Testis (tissue), 2 donors: ENCODE measurements around the gene SATB1.

Source experiments
- POLR2A ChIP-seq: fragments of 450-650 bp; IDR thresholded peaks from one replicate; pipeline ENCODE4 v1.6.1; 2017; ENCODE audit warnings: antibody characterized with exemption, mild to moderate bottlenecking, moderate library complexity
- TF ChIP-seq, protein P1 (sequence below), 3 experiments: fragments of 450-650 bp in 2 of 3; fragments of 200-600 bp in 1 of 3; sonication (generic) in 1 of 3; IDR thresholded peaks; one replicate each; pipeline ENCODE4 v1.5.1; 2016 to 2019; ENCODE audit warnings: antibody characterized with exemption in 3 of 3, mild to moderate bottlenecking in 2 of 3, moderate library complexity in 1 of 3

GRCh38 chr3:18426597-18427193 is 1.6 kb upstream of the SATB1 start:
- TF ChIP-seq, protein P1, sequence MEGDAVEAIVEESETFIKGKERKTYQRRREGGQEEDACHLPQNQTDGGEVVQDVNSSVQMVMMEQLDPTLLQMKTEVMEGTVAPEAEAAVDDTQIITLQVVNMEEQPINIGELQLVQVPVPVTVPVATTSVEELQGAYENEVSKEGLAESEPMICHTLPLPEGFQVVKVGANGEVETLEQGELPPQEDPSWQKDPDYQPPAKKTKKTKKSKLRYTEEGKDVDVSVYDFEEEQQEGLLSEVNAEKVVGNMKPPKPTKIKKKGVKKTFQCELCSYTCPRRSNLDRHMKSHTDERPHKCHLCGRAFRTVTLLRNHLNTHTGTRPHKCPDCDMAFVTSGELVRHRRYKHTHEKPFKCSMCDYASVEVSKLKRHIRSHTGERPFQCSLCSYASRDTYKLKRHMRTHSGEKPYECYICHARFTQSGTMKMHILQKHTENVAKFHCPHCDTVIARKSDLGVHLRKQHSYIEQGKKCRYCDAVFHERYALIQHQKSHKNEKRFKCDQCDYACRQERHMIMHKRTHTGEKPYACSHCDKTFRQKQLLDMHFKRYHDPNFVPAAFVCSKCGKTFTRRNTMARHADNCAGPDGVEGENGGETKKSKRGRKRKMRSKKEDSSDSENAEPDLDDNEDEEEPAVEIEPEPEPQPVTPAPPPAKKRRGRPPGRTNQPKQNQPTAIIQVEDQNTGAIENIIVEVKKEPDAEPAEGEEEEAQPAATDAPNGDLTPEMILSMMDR (IDR thresholded peaks at IDR 0.05): no peak
- no peak for TF ChIP-seq POLR2A
